NB4 (cell line): ENCODE measurements around the gene CASP8AP2.
"Not testable (repeated sequence)": the region's sequence is repeated elsewhere in the genome, so short reads cannot be mapped to it uniquely, and the experiment has no call there.

ENCODE experiments used
- DNase-seq: peaks from one replicate; pipeline ENCODE4 v3.0.0; 2010; ENCODE audit warnings: low read depth
- H3K4me3 ChIP-seq: one replicate; pipeline ENCODE4 v1.5.1; 2011; ENCODE audit warnings: mild to moderate bottlenecking, low read depth, low read length, moderate library complexity
- MYC ChIP-seq: IDR thresholded peaks from 2 replicates; pipeline ENCODE4 v1.6.1; 2011; ENCODE audit warnings: low read depth, low read length
- POLR2A ChIP-seq: IDR thresholded peaks from 2 replicates; pipeline ENCODE4 v1.6.1; 2011; ENCODE audit warnings: mild to moderate bottlenecking; ENCODE audit not compliant: insufficient read length; ENCODE audit errors: extremely low read depth
- TF ChIP-seq, protein P1 (sequence below): IDR thresholded peaks from 2 replicates; pipeline ENCODE4 v1.6.1; 2011; ENCODE audit warnings: low read depth, low read length
- TF ChIP-seq, protein P2 (sequence below): IDR thresholded peaks from one replicate; pipeline ENCODE4 v1.5.1; 2012; ENCODE audit warnings: low read depth, low read length

Gene CASP8AP2

DNA sequence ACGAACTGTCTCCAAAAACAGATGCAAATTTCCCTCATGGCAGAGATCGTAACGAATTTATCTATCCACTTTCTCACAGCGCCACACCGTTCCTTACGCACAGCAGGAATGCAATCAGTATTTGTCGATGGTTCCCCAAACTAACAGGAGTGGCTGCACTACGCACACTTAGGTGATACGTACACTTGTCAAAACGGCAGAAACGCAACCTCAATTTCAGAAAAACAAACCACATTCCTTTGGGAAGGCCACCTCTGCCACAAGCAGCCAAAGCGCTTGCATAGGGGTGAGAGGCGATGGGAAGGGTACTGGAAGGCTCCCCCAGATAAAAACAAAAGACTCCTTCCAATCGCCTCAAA is 10.7 kb upstream of the CASP8AP2 start:
- TF ChIP-seq POLR2A (no peak), MYC (peak; percentile 25; the same call in 1 of the 2 replicates)

DNA sequence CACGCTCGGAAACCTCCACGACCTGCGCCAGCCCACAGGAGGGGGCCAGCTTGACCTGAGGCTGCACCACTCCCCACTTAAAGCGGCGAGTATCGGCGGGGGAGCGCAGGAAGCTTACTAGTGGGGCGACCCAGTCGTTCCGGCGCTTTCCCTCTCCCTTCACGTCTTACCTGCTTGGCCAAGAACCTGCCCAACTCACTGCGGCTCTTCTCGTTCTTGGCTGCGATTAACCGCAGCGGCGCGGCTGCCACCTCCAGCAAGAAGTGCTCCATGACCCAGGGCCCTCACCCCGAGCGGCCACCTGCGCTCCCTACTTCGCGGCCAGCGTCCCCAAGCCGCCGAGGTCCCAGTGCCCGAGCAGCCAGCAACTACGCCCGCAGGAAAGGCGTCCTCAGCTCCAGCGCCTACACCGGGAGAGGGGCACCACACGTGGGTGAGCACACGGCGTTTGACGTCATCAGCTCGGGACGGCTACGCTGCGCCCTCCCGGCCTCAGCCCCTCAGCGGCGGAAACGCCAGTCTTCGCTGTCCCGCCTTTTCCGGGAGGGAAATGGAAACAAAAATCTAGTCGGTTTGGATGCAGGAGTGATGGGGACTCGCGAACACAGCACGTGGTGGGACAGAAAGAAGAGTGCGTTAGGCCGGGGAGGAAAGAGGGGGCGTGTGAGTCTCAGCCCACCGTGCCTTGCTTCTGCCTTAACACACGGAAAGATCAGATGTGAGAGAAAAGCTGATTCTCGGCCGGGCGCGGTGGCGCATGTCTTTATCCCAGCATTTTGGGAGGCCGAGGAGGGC is 10.1 kb upstream of the CASP8AP2 start, which contains the start of gene MDN1:
Gene MDN1 (minus strand): TSS at position 459 of the 795 bp plus-strand sequence. CDS start 187 bp downstream, at position 272.
- peak; percentile 100 for TF ChIP-seq MYC
- TF ChIP-seq, protein P1, sequence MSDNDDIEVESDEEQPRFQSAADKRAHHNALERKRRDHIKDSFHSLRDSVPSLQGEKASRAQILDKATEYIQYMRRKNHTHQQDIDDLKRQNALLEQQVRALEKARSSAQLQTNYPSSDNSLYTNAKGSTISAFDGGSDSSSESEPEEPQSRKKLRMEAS = peak; percentile 98
- TF ChIP-seq POLR2A = peak; percentile 83
- TF ChIP-seq, protein P2, sequence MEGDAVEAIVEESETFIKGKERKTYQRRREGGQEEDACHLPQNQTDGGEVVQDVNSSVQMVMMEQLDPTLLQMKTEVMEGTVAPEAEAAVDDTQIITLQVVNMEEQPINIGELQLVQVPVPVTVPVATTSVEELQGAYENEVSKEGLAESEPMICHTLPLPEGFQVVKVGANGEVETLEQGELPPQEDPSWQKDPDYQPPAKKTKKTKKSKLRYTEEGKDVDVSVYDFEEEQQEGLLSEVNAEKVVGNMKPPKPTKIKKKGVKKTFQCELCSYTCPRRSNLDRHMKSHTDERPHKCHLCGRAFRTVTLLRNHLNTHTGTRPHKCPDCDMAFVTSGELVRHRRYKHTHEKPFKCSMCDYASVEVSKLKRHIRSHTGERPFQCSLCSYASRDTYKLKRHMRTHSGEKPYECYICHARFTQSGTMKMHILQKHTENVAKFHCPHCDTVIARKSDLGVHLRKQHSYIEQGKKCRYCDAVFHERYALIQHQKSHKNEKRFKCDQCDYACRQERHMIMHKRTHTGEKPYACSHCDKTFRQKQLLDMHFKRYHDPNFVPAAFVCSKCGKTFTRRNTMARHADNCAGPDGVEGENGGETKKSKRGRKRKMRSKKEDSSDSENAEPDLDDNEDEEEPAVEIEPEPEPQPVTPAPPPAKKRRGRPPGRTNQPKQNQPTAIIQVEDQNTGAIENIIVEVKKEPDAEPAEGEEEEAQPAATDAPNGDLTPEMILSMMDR = no peak
- H3K4me3 ChIP-seq = peak within 1 kb of the TSS; percentile 81
- DNase-seq = peak; percentile 98

More for the DNA sequence above, 10.7 kb upstream of the CASP8AP2 start:
- DNase-seq = peak; percentile 78
- H3K4me3 ChIP-seq = peak overlapping the region; percentile 81

DNA sequence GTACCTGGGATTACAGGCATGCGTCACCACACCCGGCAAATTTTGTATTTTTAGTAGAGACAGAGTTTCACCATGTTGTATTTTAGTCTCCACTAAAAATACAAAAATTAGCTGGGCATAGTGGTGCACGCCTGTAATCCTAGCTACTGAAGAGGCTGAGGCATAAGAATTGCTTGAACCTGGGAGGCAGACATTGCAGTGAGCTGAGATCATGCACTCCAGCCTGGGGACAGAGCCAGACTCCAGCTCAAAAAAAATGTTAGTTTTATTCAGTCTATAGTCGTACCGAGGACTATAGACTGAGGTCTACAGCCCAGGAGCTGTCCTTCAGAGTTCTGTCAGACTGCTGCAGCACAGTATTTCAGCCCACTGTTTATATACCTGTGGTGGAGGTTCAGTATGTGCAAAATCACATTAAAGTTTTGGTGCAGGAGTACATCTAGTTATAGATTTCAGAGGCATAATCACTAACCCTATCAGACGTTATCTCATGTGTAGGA is 3.6 kb upstream of the CASP8AP2 start:
- no peak for DNase-seq
- TF ChIP-seq MYC (no peak), POLR2A (no peak)
- TF ChIP-seq, protein P1 = no peak
- H3K4me3 ChIP-seq = no peak overlapping the region

DNA sequence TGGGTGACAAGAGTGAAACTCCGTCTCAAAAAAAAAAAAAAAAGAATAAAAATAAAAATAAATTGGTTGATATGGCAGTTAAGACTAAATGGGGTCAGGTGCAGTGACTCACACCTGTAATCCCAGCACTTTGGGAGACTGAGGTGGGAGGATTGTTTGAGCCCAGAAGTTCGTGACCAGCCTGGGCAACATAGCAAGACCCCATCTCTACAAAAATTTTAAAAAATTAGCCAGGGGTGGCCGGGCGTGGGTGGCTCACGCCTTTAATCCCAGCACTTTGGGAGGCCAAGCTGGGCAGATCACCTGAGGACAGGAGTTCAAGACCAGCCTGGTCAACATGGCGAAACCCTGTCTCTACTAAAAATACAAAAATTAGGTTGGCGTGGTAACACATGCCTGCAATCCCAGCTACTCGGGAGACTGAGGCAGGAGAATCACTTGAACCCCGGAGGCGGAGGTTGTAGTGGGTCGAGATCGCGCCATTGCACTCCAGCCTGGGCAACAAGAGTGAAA is 1.1 kb upstream of the CASP8AP2 start:
- H3K4me3 ChIP-seq = peak overlapping the region; percentile 84
- not testable (repeated sequence) for DNase-seq

DNA sequence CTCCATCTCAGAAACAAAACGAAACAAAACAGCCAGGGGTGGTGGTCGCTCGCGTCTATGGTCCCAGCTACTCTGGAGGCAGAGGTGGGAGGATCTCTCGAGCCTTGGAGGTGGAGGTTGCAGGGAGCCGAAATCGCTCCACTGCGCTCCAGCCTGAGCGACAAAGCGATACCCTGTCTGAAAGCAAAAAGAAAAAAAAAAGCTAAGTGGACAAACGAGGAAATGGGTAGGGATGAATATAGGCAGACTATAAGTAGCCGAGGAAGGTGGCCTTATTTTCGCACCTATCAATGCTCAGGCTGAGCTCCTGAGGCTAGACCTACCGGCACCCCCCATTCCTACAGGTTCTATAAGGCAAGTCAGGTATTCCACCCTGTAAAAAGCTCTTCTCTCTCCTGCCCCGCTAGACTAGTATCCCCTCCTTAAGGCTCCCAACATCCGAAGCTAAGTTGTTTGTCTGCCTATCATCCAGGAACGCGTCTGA is 650 bp upstream of the CASP8AP2 start:
- DNase-seq = peak; percentile 54
- peak overlapping the region; percentile 84 for H3K4me3 ChIP-seq
- no peak for TF ChIP-seq MYC
- TF ChIP-seq, protein P2 = no peak
- TF ChIP-seq POLR2A = no peak
- TF ChIP-seq, protein P1 = no peak

DNA sequence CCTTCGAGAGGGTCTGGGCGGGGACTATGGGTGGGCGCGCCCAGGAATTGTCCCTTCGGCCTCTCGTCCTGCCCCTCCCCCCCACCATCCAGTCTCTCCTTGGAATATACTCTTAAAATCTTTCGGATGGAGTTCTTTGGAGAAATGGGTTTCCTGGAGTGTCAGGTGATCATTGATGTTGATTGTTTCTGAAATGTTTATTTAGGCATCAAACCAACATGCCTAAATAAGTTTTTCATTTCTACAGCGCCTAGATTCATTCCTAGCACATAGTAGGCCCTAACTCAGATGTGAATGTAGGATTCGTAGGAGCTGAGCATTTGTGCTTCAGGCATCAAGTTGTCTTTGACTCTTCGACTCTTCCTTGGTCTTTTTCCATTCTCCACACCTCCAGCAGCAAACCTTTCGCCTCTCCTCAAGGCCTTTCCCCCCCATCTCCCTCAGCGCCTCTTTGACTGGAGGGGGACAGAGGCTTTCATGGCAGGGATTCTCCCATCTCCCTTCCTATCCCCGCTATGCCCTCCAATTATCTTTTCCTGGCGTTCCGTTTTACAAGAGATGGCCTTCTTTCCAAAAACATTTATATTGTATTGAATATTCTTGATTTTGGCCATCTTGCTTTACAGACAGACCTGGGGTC is 610 bp downstream of the CASP8AP2 start:
- peak; percentile 26 for DNase-seq
- H3K4me3 ChIP-seq = peak overlapping the region; percentile 97
- TF ChIP-seq MYC (no peak), POLR2A (no peak)
- TF ChIP-seq, protein P2 = no peak
- TF ChIP-seq, protein P1 = no peak
